ENCODE data around the gene PAX7.

Gene PAX7

GRCh38 chr1:18784482-18784831 lies 153.8 kb downstream of the PAX7 start:
- no peak for TF ChIP-seq CTCF (IDR thresholded peaks at IDR 0.05; ENCODE audit: control insufficient read depth, insufficient read depth, low read depth, low read length, missing control alignments)
- no peak overlapping the region for H3K4me3 ChIP-seq (ENCODE audit: control insufficient read depth, low read depth, low read length)
- DNase-seq (ENCODE audit: low read depth): no peak

- DNase-seq (ENCODE audit: low read depth): no peak
Observed at GRCh38 chr1:18786149-18786548, 155.5 kb downstream of the PAX7 start.

GRCh38 chr1:18787825-18788385 lies 157.3 kb downstream of the PAX7 start:
- no peak for TF ChIP-seq CTCF (IDR thresholded peaks at IDR 0.05; ENCODE audit: control insufficient read depth, insufficient read depth, low read depth, low read length, missing control alignments)
- H3K4me3 ChIP-seq (ENCODE audit: control insufficient read depth, low read depth, low read length): no peak overlapping the region

More at GRCh38 chr1:18786149-18786548, 155.5 kb downstream of the PAX7 start:
- H3K4me3 ChIP-seq (ENCODE audit: control insufficient read depth, low read depth, low read length): no peak overlapping the region
- no peak for TF ChIP-seq CTCF (IDR thresholded peaks at IDR 0.05; ENCODE audit: control insufficient read depth, insufficient read depth, low read depth, low read length, missing control alignments)

GRCh38 chr1:18789246-18789645 lies 158.6 kb downstream of the PAX7 start:
- H3K4me3 ChIP-seq (ENCODE audit: control insufficient read depth, low read depth, low read length): no peak overlapping the region
- no peak for DNase-seq (ENCODE audit: low read depth)
- no peak for TF ChIP-seq CTCF (IDR thresholded peaks at IDR 0.05; ENCODE audit: control insufficient read depth, insufficient read depth, low read depth, low read length, missing control alignments)

More at GRCh38 chr1:18787825-18788385, 157.3 kb downstream of the PAX7 start:
- DNase-seq (ENCODE audit: low read depth): no peak

- no peak for DNase-seq (ENCODE audit: low read depth)
- H3K4me3 ChIP-seq (ENCODE audit: control insufficient read depth, low read depth, low read length): no peak overlapping the region
- TF ChIP-seq CTCF (IDR thresholded peaks at IDR 0.05; ENCODE audit: control insufficient read depth, insufficient read depth, low read depth, low read length, missing control alignments): no peak
Observed at GRCh38 chr1:18792747-18793146, 162.1 kb downstream of the PAX7 start.

- DNase-seq (ENCODE audit: low read depth): no peak
- no peak overlapping the region for H3K4me3 ChIP-seq (ENCODE audit: control insufficient read depth, low read depth, low read length)
- TF ChIP-seq CTCF (IDR thresholded peaks at IDR 0.05; ENCODE audit: control insufficient read depth, insufficient read depth, low read depth, low read length, missing control alignments): no peak
Observed at GRCh38 chr1:18793164-18793563, 162.5 kb downstream of the PAX7 start.

- no peak overlapping the region for H3K4me3 ChIP-seq (ENCODE audit: control insufficient read depth, low read depth, low read length)
- no peak for TF ChIP-seq CTCF (IDR thresholded peaks at IDR 0.05; ENCODE audit: control insufficient read depth, insufficient read depth, low read depth, low read length, missing control alignments)
- DNase-seq (ENCODE audit: low read depth): no peak
Observed at GRCh38 chr1:18794051-18794450, 163.4 kb downstream of the PAX7 start.

Data from AG09309 (cell line).